Panc1 (cell line): ENCODE results near the gene PCDHB16. TPM values are rescaled to one million over a fixed set of nuclear protein-coding genes. Genes with fewer than 3 reads are reported as not detected.
A peak's percentile ranks its signal among the peaks of the same experiment; 100 is the strongest.

Experiments used
- ATAC-seq: fragments of 200-7000 bp; cut with Tn5 transposase; 2 replicates; pipeline ENCODE4 v1.9.1; 2020; ENCODE audit warnings: mild to moderate bottlenecking, moderate library complexity
- Bru-seq: library from RNA; stranded (reverse); fragments of 400-500 nt; gene quantifications from one replicate; lab custom pipeline; 2021; lab: Mats Ljungman, UMichigan
- BruChase-seq, 2 experiments: library from RNA; stranded (reverse); fragments of 400-500 nt; gene quantifications; one replicate each; lab custom pipeline; 2021; lab: Mats Ljungman, UMichigan
- BruUV-seq: library from RNA; stranded (reverse); fragments of 400-500 nt; replicated peaks from 2 replicates; lab custom pipeline; 2021; lab: Mats Ljungman, UMichigan
- CTCF ChIA-PET: fragments of 300-600 bp; sonication (Branson Sonifier 250); formaldehyde crosslinking; loops from one replicate; lab custom pipeline; 2022; ENCODE audit warnings: antibody characterized with exemption; lab: Charles Lee
- POLR2A ChIA-PET: fragments of 300-600 bp; sonication (Branson Sonifier 250); formaldehyde crosslinking; loops from one replicate; lab custom pipeline; 2022; ENCODE audit warnings: antibody characterized with exemption; lab: Charles Lee
- DNase-seq: peaks from one replicate; pipeline ENCODE4 v3.0.0-alpha.2; 2010; ENCODE audit warnings: low read depth, low spot score
- H3K27ac ChIP-seq: 2 replicates; pipeline ENCODE4 v1.5.1; 2011; ENCODE audit warnings: mild to moderate bottlenecking, low read length, inconsistent platforms
- H3K27me3 ChIP-seq: fragments of 200-500 bp; sonication (Bioruptor generic); 2 replicates; pipeline ENCODE4 v1.6.0; 2014; ENCODE audit warnings: low read length, inconsistent platforms; ENCODE audit not compliant: control insufficient read depth, insufficient read depth
- H3K36me3 ChIP-seq: fragments of 200-500 bp; sonication (Bioruptor generic); 2 replicates; pipeline ENCODE4 v1.5.1; 2014; ENCODE audit warnings: inconsistent platforms, mild to moderate bottlenecking, low read length, moderate library complexity; ENCODE audit not compliant: control insufficient read depth, insufficient read depth
- H3K4me1 ChIP-seq: 2 replicates; pipeline ENCODE4 v1.5.1; 2011; ENCODE audit warnings: inconsistent platforms, mild to moderate bottlenecking, low read length, moderate library complexity; ENCODE audit not compliant: control insufficient read depth, insufficient read depth
- H3K4me3 ChIP-seq, 2 experiments: 2 replicates each; pipeline ENCODE4 v1.5.1; 2011 to 2012; ENCODE audit warnings: low read depth in 2 of 2, low read length in 2 of 2, mild to moderate bottlenecking in 2 of 2, inconsistent platforms in 1 of 2, moderate library complexity in 1 of 2
- H3K9me3 ChIP-seq: fragments of 200-500 bp; sonication (Bioruptor generic); 2 replicates; pipeline ENCODE4 v1.5.1; 2014; ENCODE audit warnings: low read depth, mild to moderate bottlenecking, inconsistent platforms, low read length, moderate library complexity; ENCODE audit not compliant: control insufficient read depth, insufficient read depth
- CTCF ChIP-seq: fragments of 450-650 bp; IDR thresholded peaks from 2 replicates; pipeline ENCODE4 v1.5.1; 2017; ENCODE audit warnings: mild to moderate bottlenecking
- POLR2AphosphoS5 ChIP-seq: IDR thresholded peaks from 2 replicates; pipeline ENCODE4 v1.6.1; 2012; ENCODE audit warnings: mild to moderate bottlenecking, low read depth, low read length, moderate library complexity
- REST ChIP-seq, 2 experiments: IDR thresholded peaks; 2 replicates each; pipeline ENCODE4 v1.6.1; 2011 to 2012; ENCODE audit warnings: low read depth in 2 of 2, control low read depth in 1 of 2, low read length in 1 of 2, mild to moderate bottlenecking in 1 of 2, moderate library complexity in 1 of 2; ENCODE audit not compliant: insufficient read depth in 1 of 2
- in situ Hi-C: cut with HindIII; loops from 2 replicates; pipeline ENCODE4 v1.10.0; 2016; ENCODE audit warnings: low sequenced_read_pairs, low pct_unique_long_range_greater_than_20kb
- intact Hi-C: fragments of 100-400 bp; cut with micrococcal nuclease; formaldehyde crosslinking; loops from one replicate; pipeline ENCODE4 v1.10.0; 2022; ENCODE audit not compliant: unreplicated experiment
- long read RNA-seq: library from polyadenylated mRNA; unstranded; transcript quantifications from one replicate; pipeline ENCODE4 v2.0.0, GENCODE V29; 2021; ENCODE audit not compliant: unreplicated experiment
- polyA plus RNA-seq: library from polyadenylated mRNA; unstranded; fragments of >200 nt; gene quantifications from one replicate; pipeline ENCODE4 v1.2.1, GENCODE V29; 2012; ENCODE audit warnings: missing spikeins; ENCODE audit not compliant: insufficient read length
- total RNA-seq: library from RNA; stranded (reverse); gene quantifications from one replicate; pipeline ENCODE4 v1.2.1, GENCODE V29; 2021; ENCODE audit not compliant: unreplicated experiment

The PCDHB16 gene
- 1.8 TPM for total RNA-seq
- 2.0 TPM for polyA plus RNA-seq
- Bru-seq, nascent RNA, result percentile 45 among the genes with signal in this experiment
- percentile 60 among the genes with signal in this experiment for BruChase-seq, experiment 1, labeled RNA remaining after a 2-hour chase
- percentile 67 among the genes with signal in this experiment for BruChase-seq, experiment 2, labeled RNA remaining after a 6-hour chase
- long read RNA-seq, full-length matches to known transcripts, result 1 of 1 reads
- long read RNA-seq, partial matches to known transcripts, result 0 of 1 reads
- long read RNA-seq, other reads (novel, unspliced or antisense), result 0 of 1 reads

- ChIA-PET CTCF (interaction anchor here (1.2 kb wide), 1 partner anchor 26 kb away, joined by 3 read pairs; no protein-coding TSS in a partner anchor), POLR2A (no interaction called here)
- no peaks in the 10 kb centered on the region for H3K9me3 ChIP-seq
- no peak within 1 kb of the TSS for H3K27ac ChIP-seq
- no peak for TF ChIP-seq REST (IDR thresholded peaks at IDR 0.05; ENCODE audit: insufficient read depth in 1 of 2, low read depth in 2 of 2, low read length in 1 of 2)
- peak; percentile 33 for TF ChIP-seq CTCF
- no peak within 1 kb of the TSS; a peak in 1 of 4 replicates for H3K4me3 ChIP-seq
- H3K27me3 ChIP-seq, result peaks cover 3% of the 10 kb centered on the region; the same call in 1 of the 2 replicates
- BruUV-seq, result no TSS peak
- H3K36me3 ChIP-seq, result no peaks in the 10 kb centered on the region
- in situ Hi-C loops, result loop anchor here (25.0 kb wide), 2 partner anchors 95 to 155 kb away; partner anchors contain the start of genes PCDHB2, PCDHGA1, PCDHGA2 and PCDHGA3
- ATAC-seq (no peak), DNase-seq (no peak)
- intact Hi-C loops, result no loop called here
- peaks cover 3% of the 10 kb centered on the region for H3K4me1 ChIP-seq
Observed at GRCh38 chr5:141182248-141182647, at the start of gene PCDHB16. TSS of gene PCDHB16 (plus strand) at chr5:141182387. CDS start at chr5:141182560, 173 bp downstream.

- intact Hi-C loops, result no loop called here
- Histone ChIP-seq H3K4me1 (no peaks in the 10 kb centered on the region), H3K27ac (no peak within 1 kb of the TSS), H3K9me3 (no peaks in the 10 kb centered on the region), H3K36me3 (no peaks in the 10 kb centered on the region), H3K4me3 (no peak within 1 kb of the TSS), H3K27me3 (no peaks in the 10 kb centered on the region)
- ChIA-PET POLR2A (no interaction called here), CTCF (no interaction called here)
- BruUV-seq, result no TSS peak
- no peak for TF ChIP-seq POLR2AphosphoS5
- peak; percentile 27 for TF ChIP-seq CTCF
- in situ Hi-C loops, result no loop called here
- DNase-seq (no peak), ATAC-seq (no peak)
Observed at GRCh38 chr5:141135030-141135717, 47.0 kb upstream of the PCDHB16 start, which contains the start of gene PCDHB5. TSS of gene PCDHB5 (plus strand) at chr5:141135206. CDS start at chr5:141135435, 229 bp downstream.
